Gastrocnemius medialis (tissue), 4 donors: ENCODE data around the gene PROX1.

Experiments used
- POLR2A ChIP-seq, 2 donors: fragments of 450-650 bp; IDR thresholded peaks; one replicate each; pipeline ENCODE4 v1.6.1; 2017; ENCODE audit warnings: antibody characterized with exemption in 2 of 2, mild to moderate bottlenecking in 2 of 2, moderate library complexity in 2 of 2
- TF ChIP-seq, protein P1 (sequence below), 5 experiments: fragments of 450-650 bp in 3 of 5; fragments of 200-600 bp in 2 of 5; sonication (generic) in 2 of 5; IDR thresholded peaks in 4 of 5; conservative IDR thresholded peaks in 1 of 5; 1 replicate in 4 of 5; 2 replicates in 1 of 5; pipeline ENCODE4 v1.5.1; 2016 to 2019; ENCODE audit warnings: antibody characterized with exemption in 5 of 5, mild to moderate bottlenecking in 3 of 5, moderate library complexity in 3 of 5

- TF ChIP-seq, protein P1, sequence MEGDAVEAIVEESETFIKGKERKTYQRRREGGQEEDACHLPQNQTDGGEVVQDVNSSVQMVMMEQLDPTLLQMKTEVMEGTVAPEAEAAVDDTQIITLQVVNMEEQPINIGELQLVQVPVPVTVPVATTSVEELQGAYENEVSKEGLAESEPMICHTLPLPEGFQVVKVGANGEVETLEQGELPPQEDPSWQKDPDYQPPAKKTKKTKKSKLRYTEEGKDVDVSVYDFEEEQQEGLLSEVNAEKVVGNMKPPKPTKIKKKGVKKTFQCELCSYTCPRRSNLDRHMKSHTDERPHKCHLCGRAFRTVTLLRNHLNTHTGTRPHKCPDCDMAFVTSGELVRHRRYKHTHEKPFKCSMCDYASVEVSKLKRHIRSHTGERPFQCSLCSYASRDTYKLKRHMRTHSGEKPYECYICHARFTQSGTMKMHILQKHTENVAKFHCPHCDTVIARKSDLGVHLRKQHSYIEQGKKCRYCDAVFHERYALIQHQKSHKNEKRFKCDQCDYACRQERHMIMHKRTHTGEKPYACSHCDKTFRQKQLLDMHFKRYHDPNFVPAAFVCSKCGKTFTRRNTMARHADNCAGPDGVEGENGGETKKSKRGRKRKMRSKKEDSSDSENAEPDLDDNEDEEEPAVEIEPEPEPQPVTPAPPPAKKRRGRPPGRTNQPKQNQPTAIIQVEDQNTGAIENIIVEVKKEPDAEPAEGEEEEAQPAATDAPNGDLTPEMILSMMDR (IDR thresholded peaks at IDR 0.05 in 4 of 5, conservative IDR thresholded peaks at IDR 0.05 in 1 of 5): no peak
- TF ChIP-seq POLR2A (IDR thresholded peaks at IDR 0.05): no peak
These were observed 56.9 kb downstream of the PROX1 start for GRCh38 chr1:214044438-214045214.
